ENCODE data around the gene FHL5. TPM values are rescaled to one million over a fixed set of nuclear protein-coding genes. Genes with fewer than 3 reads are reported as not detected.

Gene FHL5
- total RNA-seq, 1 experiment from 2014 or later = not detected

- no peak overlapping the region for H2BK5ac ChIP-seq (ENCODE audit: insufficient read length, low read length)
- H3K23me2 ChIP-seq (ENCODE audit: insufficient read length, low read depth, low read length, poor library complexity, severe bottlenecking) = no peaks in the 10 kb centered on the region
- no peak overlapping the region for H2BK120ac ChIP-seq (ENCODE audit: low read depth, low read length, poor library complexity, severe bottlenecking)
- H2BK15ac ChIP-seq (ENCODE audit: low read depth, low read length) = no peak overlapping the region
- no peaks in the 10 kb centered on the region for H3K79me2 ChIP-seq (ENCODE audit: insufficient read depth, low read length)
- H3K4me1 ChIP-seq (ENCODE audit: insufficient read depth, low read length) = no peaks in the 10 kb centered on the region
- no peak overlapping the region for H4K91ac ChIP-seq (ENCODE audit: insufficient read length, low read depth, low read length)
- no peak overlapping the region for H3K18ac ChIP-seq (ENCODE audit: insufficient read length, low read depth, low read length)
- H2BK12ac ChIP-seq (ENCODE audit: insufficient read length, low read depth, low read length) = no peak overlapping the region
- no peak overlapping the region for H3K9ac ChIP-seq (ENCODE audit: extremely low read depth, insufficient read length, low read length)
- TF ChIP-seq CTCF (conservative IDR thresholded peaks at IDR 0.05) = no peak
- no peak overlapping the region for H2BK20ac ChIP-seq (ENCODE audit: low read depth, low read length, poor library complexity, severe bottlenecking)
- H3K14ac ChIP-seq (ENCODE audit: insufficient read depth, low read length) = no peak overlapping the region
- no peak overlapping the region for H3K4me2 ChIP-seq (ENCODE audit: insufficient read depth, insufficient read length, low read length)
- H3K4ac ChIP-seq (ENCODE audit: low read depth, low read length) = no peak overlapping the region
- H4K8ac ChIP-seq (replicated peaks; ENCODE audit: insufficient read length, low read depth, low read length) = no peak overlapping the region
- no peak overlapping the region for H3K56ac ChIP-seq (ENCODE audit: insufficient read length, low read depth, low read length)
- no peak overlapping the region for H3K23ac ChIP-seq (ENCODE audit: insufficient read length, low read depth, low read length)
- Mint-ChIP-seq H3K9me3 (no peaks in the 10 kb centered on the region), H3K27ac (no peak overlapping the region), H3K4me1 (peaks cover 2 to 6% of the 10 kb centered on the region in 2 experiments; a peak in 2 of 4 replicates), H3K27me3 (ENCODE audit: low read depth) (no peaks in the 10 kb centered on the region), H3K36me3 (ENCODE audit: insufficient read depth in 1 of 3, low read depth in 3 of 3) (no peaks in the 10 kb centered on the region), H3K4me3 (no peak overlapping the region)
- no peak overlapping the region for H3K27ac ChIP-seq (ENCODE audit: insufficient read length, low read depth, low read length)
- H2AFZ ChIP-seq (ENCODE audit: low read length) = no peak overlapping the region
- no peak for DNase-seq
- no peak overlapping the region for H4K5ac ChIP-seq (ENCODE audit: insufficient read length, low read depth, low read length)
- no CpG with 5 or more reads among the region's 1 CpG for WGBS (ENCODE audit: extremely low coverage, insufficient read length, low lambda C conversion rate)
- H4K20me1 ChIP-seq (ENCODE audit: control insufficient read depth, insufficient read depth, insufficient read length) = no peaks in the 10 kb centered on the region
- no peak overlapping the region for H3T11ph ChIP-seq (ENCODE audit: low read length)
- H3K79me1 ChIP-seq (ENCODE audit: insufficient read depth, low read depth, low read length, poor library complexity, severe bottlenecking) = no peaks in the 10 kb centered on the region
- H3K27me3 ChIP-seq (ENCODE audit: insufficient read depth, low read length) = no peaks in the 10 kb centered on the region
- no peaks in the 10 kb centered on the region for H3K9me3 ChIP-seq (ENCODE audit: control insufficient read depth, low read depth, low read length)
- no peak overlapping the region for H2AK5ac ChIP-seq (ENCODE audit: insufficient read length, low read length)
These were observed 90.3 kb downstream of the FHL5 start for GRCh38 chr6:96653181-96653580.

Data from H9 (cell line).